ENCODE data around the gene KIAA1217.

DNA sequence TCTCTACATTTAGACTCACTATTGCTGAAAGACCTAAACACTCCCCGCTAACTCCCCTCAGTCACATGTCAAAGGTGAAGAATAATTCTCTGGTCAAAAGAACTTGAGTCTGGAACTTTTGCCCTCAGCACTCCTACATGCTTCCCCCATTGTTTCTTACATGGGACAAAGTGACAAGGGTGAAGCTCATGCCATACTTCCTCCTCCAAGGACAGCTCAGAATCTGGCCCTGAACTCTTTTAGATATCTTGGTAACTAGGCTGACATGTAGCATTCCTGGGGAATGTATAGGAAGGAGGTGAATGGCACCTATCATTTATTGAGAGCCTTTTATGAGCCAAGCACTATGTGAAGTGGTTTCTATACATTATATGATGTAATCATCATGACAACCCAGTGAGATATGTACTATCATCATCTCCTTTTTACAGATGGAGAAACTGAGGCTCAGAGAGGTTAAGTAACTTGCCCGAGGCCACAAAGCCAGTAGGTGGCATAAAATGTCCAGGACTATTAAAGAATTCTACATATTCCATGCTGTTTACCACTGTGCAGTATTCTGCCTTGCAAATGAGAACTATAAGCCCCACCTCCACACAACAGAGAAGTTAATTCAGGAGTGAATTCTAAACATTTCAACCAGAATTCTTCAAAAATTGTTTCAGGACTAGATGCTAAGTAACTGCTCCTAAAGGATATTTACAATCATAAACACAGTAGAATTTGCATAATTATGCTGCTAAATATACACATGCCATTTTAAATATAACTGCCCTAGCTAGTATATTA, 268.2 kb downstream of the KIAA1217 start:
- TF ChIP-seq POLR2AphosphoS5 (IDR thresholded peaks at IDR 0.05; ENCODE audit: low read depth, low read length): no peak
- TF ChIP-seq TAF1 (IDR thresholded peaks at IDR 0.05; ENCODE audit: borderline replicate concordance, insufficient read depth, low read length): no peak
- TF ChIP-seq, protein P1, sequence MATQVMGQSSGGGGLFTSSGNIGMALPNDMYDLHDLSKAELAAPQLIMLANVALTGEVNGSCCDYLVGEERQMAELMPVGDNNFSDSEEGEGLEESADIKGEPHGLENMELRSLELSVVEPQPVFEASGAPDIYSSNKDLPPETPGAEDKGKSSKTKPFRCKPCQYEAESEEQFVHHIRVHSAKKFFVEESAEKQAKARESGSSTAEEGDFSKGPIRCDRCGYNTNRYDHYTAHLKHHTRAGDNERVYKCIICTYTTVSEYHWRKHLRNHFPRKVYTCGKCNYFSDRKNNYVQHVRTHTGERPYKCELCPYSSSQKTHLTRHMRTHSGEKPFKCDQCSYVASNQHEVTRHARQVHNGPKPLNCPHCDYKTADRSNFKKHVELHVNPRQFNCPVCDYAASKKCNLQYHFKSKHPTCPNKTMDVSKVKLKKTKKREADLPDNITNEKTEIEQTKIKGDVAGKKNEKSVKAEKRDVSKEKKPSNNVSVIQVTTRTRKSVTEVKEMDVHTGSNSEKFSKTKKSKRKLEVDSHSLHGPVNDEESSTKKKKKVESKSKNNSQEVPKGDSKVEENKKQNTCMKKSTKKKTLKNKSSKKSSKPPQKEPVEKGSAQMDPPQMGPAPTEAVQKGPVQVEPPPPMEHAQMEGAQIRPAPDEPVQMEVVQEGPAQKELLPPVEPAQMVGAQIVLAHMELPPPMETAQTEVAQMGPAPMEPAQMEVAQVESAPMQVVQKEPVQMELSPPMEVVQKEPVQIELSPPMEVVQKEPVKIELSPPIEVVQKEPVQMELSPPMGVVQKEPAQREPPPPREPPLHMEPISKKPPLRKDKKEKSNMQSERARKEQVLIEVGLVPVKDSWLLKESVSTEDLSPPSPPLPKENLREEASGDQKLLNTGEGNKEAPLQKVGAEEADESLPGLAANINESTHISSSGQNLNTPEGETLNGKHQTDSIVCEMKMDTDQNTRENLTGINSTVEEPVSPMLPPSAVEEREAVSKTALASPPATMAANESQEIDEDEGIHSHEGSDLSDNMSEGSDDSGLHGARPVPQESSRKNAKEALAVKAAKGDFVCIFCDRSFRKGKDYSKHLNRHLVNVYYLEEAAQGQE (IDR thresholded peaks at IDR 0.05; ENCODE audit: insufficient read depth in 1 of 2, low read depth in 2 of 2, low read length in 2 of 2): no peak
- TF ChIP-seq FOXP2 (optimal IDR thresholded peaks at IDR 0.05; ENCODE audit: borderline replicate concordance, extremely low read depth, extremely low read length, insufficient read depth): no peak
- no peak for TF ChIP-seq SIN3A (IDR thresholded peaks at IDR 0.05; ENCODE audit: borderline replicate concordance, insufficient read depth, low read length)

Measured in PFSK-1 (cell line).